HG03378 (cell line): ENCODE data around the gene NME7.

Experiments used
- ATAC-seq: cut with Tn5 transposase; IDR thresholded peaks from one replicate; pipeline ENCODE4 v1.9.1; 2021; ENCODE audit warnings: mild to moderate bottlenecking, moderate library complexity; ENCODE audit not compliant: unreplicated experiment

Gene NME7

GRCh38 chr1:169090308-169090899 lies 277.2 kb downstream of the NME7 start:
- no peak for ATAC-seq

GRCh38 chr1:169089776-169090175 lies 277.8 kb downstream of the NME7 start:
- no peak for ATAC-seq

- no peak for ATAC-seq
Observed at GRCh38 chr1:169087876-169088275, 279.7 kb downstream of the NME7 start.

GRCh38 chr1:169086603-169087455 lies 280.8 kb downstream of the NME7 start:
- ATAC-seq: no peak

GRCh38 chr1:169085911-169086310 lies 281.7 kb downstream of the NME7 start:
- no peak for ATAC-seq
